DMS53 treated with DMSO at 0.1 percent for 48 hours (cell line): Measurements from ENCODE around the gene EXOC1.
"Not testable (repeated sequence)": the region's sequence is repeated elsewhere in the genome, so short reads cannot be mapped to it uniquely, and the experiment has no call there.

ENCODE experiments used
- DNase-seq: peaks from one replicate; lab custom pipeline; 2025; ENCODE audit not compliant: unreplicated experiment; lab: John Stamatoyannopoulos, UW

The EXOC1 gene, protein sequence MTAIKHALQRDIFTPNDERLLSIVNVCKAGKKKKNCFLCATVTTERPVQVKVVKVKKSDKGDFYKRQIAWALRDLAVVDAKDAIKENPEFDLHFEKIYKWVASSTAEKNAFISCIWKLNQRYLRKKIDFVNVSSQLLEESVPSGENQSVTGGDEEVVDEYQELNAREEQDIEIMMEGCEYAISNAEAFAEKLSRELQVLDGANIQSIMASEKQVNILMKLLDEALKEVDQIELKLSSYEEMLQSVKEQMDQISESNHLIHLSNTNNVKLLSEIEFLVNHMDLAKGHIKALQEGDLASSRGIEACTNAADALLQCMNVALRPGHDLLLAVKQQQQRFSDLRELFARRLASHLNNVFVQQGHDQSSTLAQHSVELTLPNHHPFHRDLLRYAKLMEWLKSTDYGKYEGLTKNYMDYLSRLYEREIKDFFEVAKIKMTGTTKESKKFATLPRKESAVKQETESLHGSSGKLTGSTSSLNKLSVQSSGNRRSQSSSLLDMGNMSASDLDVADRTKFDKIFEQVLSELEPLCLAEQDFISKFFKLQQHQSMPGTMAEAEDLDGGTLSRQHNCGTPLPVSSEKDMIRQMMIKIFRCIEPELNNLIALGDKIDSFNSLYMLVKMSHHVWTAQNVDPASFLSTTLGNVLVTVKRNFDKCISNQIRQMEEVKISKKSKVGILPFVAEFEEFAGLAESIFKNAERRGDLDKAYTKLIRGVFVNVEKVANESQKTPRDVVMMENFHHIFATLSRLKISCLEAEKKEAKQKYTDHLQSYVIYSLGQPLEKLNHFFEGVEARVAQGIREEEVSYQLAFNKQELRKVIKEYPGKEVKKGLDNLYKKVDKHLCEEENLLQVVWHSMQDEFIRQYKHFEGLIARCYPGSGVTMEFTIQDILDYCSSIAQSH

DNA sequence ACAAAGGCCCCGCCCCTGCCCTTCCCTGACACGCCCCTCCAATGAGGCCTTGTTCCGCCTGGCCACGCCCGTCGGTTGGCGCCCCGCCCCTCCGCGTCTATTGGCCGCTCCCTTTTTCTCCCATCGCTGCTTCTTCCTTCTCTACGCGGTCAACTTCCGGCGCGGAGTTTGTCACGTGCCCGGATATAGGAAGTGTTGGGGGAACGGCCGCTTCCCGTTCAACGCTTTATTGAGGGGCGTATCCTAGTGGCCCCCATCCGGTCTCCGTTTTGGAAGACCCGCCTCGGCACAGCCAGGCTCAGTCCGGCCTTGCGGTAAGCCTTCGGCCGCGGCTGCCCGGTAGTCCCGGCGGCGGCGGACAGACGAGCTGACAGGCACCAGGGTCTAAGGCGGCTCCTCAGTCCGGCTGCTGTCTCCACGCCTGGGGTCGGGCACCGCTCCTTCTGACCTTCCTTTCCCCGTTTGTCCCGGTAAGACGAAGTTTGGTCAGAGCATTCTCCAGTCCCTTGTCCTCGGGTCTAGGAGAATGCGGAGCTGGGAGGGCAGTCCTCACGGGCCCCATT, at the start of gene EXOC1:
Gene EXOC1 (plus strand): TSS at position 165 of the 563 bp plus-strand sequence. CDS start 4,676 bp downstream, outside the sequence.
- peak; percentile 84 for DNase-seq

DNA sequence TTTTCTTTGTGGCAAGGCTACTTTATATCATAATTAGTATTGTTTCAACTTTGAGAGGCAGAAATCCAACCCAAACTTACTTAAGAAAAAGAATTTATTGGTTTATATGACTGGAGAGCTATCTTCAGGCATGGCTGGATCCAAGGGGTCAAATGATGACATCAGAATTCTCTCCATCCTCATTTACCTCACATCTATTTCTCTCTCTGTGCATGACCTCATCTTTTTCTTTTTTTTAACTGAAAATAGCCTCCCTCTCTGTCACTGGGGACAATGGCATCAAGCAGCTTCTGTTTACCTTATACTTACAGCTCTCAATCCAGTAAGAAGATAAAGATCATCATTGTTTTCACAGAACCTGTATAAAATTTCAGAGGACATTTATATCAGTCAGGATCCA, 45.9 kb upstream of the EXOC1 start:
- peak; percentile 25 for DNase-seq

DNA sequence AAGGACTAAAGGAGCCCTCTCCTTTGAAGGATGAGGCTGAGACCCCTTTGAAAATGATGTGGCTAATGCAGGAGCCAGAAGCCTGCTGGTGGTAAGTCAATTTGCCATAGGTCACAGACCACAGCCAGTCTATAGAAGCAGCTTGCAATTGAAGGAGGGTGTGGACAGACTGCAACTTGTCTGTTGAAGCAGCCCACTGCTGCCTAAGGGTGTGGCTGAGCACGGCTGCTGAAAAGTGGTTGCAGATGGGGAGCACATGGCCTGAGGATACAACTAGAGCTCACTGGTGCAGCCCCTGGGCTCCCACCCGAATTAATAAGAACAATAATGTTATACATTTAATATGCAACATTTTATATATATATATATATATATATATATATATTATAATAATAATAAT, 45.3 kb upstream of the EXOC1 start:
- no peak for DNase-seq

DNA sequence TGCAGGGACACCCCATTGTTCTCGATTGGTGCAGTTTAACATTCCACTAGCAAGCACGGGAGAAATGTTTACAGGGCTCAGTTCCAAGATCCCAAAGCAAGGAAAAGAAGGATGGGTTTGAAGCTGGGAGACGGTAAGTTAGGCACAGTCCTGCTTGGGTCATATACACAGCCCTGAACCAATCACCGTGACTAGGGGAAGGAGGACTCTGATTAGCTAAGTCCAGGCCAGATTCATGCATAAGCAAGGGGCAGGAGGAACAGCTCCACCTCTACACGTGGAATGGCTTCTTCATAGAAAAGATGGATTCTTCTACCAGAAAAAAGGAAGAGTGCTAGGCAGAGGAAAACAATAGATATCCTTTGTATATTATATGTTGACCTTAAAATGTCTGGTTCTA, 44.8 kb upstream of the EXOC1 start:
- DNase-seq, result no peak

DNA sequence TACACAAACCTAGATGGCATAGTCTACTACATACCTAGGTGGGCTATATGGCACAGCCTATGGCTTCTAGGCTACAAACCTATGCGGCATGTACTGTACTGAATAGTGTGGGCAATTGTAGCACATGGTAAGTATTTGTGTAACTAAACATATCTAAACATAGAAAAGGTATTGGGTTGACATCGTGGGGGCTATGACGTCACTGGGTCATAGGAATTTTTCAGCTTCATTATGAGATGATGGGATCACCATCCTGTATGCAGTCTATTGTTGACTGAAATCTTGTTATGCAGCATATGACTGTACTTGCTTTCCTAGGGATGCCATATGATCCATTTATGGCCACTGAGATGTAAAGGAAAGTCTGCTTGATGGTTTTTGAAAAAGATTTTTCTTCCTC, 35.8 kb upstream of the EXOC1 start:
- no peak for DNase-seq

DNA sequence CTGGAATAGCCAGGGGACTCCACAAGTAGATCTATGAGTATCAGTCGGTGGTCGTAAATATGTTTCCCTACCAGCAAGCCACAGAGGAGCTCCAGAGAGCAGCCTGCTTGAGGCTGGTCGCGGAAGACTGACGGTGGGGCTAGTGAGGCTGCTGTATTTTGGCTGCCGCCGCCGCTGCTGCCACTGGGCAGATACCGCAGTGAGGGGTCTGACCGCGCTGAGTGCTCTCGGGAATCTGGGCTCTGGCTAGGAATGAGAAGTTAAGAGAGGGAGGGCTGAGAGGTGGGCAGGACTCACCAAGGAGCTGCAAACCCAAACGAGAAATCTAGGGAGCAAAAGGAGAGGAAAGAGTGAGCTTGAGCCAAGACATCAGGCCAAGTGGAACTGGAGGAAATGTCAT, 33.8 kb upstream of the EXOC1 start, which contains the start of gene EXOC1L:
Gene EXOC1L (plus strand): TSS at position 157 of the 400 bp plus-strand sequence. CDS start 237 bp downstream, at position 394.
- no peak for DNase-seq

DNA sequence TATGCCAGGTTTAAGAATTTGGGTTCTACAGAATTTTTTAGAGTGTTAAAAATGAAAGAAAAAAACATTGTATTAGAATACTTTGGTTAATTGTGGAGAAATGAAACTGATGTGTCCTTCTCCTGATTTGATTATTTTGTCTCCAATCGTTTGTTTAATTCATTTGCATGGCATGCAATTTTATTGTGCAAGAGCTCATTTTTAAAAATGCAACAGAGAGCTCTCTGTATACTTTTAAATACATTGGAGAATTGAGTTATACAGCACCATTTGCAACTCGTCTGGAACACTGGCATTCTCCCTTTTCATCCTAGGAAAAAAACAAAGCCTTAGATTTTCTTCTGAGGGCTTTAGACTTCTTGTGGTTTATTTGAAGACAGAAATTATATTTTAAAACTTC, 33.2 kb upstream of the EXOC1 start:
- no peak for DNase-seq

DNA sequence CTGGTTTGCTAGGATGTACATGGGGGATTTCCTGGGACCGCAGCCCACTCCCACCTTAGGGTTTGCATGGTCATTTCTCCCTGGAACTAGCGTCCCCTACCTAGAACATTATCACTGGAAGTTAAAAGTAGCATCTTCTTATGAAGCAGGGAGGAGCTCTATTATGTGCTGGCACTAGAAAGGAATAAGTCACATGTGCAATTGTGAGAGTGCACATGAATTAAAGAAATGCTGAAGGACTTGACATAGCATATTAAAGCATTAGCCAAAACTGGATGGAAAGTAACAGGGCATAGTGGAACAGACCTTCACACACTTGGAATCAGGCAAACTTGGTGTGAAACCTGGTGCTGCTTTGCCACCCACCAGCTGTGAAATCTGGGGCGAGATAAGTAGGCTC, 31.1 kb upstream of the EXOC1 start:
- DNase-seq, result no peak

DNA sequence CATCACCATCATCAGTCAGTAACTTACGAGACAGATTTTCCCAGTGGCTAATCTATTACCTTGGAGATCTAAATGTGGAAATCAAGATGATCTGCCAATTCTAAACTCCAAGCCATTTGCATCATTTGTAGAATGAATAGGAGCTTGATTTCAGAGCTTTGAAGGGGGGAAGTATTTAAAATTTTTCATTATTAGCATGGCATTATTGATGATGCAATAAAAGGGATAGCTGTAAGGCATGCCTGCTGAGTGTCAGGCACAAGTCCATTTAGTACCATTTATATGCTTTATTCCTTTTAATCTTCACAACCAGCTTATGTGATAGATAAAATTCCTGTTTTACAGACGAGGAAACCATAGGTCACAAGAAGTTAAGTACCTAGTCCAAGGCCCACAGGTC, 28.6 kb upstream of the EXOC1 start:
- DNase-seq, result no peak

DNA sequence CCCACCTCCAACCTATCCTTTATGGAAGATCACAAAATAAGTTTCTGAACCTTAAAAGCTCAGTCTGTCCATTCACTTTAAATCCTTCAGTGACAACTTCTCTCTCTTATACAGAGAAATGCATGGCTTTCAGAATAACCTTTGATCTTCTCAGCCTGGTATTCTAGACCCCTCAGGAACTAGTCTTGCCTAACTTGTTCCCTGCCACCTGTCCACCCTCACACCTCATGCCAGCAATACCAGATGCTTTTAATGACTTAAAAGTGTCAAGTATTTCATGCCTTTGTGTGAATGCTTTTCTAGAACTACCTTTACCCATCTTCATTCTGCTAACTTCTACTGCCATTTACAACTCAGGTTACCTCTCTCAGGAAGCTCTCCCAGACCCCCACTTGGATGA, 26.5 kb upstream of the EXOC1 start:
- DNase-seq, result no peak

DNA sequence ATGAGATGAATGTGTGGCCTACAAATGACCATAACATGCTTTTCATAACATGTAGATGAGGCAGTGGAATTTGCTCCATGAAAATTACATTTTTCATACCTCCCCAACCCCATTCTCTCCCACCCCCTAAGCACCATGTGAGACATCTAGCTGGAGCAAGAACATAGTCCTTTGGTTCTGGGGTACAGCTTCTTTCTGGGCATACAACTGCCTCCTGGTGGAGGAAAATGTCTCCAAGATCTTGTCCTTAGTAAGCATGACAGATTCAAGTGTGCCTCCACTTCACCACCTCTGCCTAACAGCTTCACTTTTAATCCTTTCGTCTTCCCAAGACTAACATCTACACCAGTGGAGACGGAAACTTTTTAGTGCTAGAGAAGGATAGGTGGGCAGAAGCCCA, 25.9 kb upstream of the EXOC1 start:
- no peak for DNase-seq

DNA sequence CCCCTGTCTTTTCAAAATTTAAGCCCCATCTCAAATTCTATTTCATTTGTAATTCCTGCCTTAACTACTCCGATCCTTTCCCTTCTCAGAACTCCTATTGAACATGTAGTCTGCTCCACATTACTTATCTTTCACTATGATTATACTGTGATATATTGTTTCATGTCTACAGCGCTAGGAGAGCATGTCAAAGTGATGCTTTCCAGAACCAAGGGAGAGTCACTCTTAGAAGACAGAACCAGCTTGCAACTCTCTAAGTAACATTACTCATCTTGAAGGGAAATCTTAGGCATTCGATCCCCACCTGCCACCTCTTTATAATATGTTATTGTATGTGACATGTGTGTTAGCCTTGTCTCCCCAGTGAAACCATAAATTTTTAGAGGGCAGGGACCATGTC, 23.4 kb upstream of the EXOC1 start:
- DNase-seq, result no peak

DNA sequence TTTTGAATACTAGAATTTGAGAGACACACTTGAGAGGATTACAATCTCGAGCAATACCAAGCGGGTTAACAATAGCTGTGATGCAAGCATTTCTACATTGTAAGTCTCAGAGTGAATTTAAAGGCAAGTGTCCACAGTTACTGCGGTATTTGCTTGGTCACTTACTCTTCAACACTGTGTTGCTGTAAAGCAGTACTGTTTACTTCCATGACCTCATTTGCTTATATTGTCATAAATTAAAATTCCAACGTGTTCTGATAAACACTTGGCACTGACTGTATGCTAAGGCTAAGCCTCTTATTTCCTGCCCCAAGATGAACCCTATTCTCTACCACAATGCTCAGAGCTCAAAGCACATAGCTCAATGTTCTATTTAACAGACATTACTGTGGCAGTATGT, 22.7 kb upstream of the EXOC1 start:
- DNase-seq, result no peak

DNA sequence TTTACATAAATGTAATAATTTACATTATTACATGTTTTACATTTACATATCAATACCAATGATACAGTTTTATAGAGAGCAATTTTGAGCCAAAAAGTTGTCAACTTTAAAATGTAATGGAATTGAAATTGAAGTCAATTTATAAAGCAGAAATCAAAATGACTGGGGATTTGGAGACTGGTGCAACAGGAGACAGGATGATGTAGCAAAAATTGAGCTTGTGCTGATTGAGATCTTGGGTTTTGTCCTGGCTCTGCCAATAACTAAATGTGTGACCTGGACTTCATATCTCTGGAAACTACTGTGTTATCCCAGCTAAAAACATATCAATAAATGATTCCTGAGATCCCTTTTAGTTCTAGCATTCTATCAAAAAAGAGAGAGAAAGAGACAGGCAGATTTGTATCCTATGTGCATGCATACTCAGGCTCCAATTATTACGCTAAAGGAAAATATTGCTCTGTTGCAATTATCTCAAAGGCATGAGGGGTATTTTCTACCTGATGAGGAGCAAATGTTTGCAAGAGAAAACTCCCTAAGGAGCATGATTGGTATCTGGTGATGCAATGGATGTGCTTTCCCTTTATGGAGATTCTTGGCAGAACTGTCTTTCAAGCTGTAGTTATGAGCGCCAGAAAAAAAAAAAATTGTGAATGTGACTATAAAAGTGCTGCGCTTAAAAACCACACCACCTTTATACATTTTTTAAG, 19.2 kb upstream of the EXOC1 start:
- no peak for DNase-seq

DNA sequence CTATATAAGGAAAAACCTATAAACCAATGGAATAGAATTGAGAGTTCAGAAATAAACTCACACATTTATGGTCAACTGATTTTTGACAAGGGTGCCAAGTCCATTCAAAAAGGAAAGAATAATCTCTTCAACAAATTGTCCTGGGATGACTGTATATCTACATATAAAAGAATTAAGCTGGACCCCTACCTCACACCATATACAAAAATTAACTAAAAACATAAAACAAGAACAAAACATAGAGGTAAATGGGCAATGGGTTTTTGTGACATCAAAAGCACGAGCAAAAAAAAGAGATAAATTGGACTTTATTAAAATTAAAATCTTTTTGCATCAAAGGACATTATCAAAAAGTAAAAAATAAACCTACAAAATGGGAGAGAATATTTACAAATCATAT, 15.5 kb upstream of the EXOC1 start:
- no peak for DNase-seq

DNA sequence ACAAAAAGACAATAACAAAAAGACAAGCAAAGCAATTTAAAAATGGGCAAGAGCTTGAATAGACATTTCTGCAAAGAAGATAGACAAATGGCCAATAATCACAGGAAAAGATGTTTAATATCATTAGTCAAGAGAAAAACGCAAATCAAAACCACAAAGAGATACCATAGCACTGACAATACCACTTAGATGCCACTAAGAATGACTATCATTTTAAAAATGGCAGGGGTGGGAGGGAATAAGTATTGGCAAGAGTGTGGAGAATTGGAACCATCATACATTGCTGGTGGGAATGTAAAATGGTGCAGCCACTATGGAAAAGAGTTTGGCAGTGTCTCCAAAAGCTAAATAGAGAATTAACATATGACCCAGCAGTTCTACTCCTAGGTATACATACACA, 15.1 kb upstream of the EXOC1 start:
- no peak for DNase-seq

DNA sequence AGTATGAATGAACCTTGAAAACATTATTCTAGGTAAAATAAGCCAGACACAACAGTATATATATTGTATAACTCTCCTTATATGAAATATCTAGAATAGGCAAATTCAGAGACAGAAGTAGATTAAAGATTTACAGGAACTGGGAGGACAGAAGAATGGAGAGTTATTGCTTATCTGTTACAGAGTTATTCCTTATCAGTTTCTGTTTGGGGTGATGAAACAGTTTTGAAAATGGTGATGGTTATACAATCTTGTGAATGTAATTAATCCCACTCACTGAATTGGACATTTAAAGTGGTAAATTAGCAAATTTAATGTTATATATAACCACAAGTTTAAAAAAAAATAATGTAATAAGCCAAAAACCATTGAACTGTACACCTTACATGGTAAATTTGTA, 14.5 kb upstream of the EXOC1 start:
- DNase-seq, result no peak

DNA sequence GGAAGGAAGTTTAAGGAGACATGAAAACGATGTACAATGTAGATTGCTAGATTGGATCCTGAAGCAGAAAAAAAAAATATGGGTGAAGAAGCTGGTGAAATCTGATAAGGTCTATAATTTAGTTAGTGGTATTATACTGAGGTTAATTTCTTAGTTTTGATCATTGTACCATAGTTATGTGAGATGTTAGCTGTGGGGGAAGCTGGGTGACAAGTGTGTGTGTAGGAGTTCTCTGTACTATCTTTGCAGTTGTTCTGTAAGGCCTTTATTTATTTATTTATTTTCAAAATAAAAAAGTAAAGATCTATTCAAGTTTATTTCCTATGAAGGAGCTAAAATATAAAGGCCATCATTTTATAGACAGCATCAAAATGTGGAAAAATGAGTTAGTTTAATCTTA, 12.5 kb upstream of the EXOC1 start:
- DNase-seq, result no peak

DNA sequence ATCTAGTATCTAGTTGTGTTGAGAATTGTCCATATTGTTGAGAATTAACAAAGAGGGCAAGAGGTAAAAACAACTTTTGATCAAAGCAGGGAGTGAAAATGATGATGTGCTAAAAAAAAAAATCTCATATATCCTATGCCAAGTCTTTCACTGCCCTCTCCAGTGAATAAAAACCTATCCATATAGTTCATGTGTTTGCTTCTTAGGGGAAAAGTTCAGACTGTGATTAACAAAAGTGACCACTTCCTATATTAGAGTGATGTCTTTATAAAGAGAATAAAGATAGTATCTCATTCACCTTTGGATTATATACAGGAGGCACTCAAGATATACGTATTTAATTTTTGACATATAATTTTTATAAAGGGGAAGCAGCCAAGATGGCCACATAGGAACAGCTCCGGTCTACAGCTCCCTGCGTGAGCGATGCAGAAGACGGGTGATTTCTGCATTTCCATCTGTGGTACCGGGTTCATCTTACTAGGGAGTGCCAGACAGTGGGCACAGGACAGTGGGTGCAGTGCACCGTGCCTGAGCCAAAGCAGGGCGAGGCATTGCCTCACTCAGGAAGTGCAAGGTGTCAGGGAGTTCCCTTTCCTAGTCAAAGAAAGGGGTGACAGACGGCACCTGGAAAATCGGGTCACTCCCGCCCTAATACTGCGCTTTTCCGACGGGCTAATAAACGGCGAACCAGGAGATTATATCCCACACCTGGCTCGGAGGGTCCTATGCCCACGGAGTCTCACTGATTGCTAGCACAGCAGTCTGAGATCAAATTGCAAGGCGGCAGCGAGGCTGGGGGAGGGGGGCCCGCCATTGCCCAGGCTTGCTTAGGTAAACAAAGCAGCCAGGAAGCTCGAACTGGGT, 11.8 kb upstream of the EXOC1 start:
- DNase-seq, result not testable (repeated sequence)

DNA sequence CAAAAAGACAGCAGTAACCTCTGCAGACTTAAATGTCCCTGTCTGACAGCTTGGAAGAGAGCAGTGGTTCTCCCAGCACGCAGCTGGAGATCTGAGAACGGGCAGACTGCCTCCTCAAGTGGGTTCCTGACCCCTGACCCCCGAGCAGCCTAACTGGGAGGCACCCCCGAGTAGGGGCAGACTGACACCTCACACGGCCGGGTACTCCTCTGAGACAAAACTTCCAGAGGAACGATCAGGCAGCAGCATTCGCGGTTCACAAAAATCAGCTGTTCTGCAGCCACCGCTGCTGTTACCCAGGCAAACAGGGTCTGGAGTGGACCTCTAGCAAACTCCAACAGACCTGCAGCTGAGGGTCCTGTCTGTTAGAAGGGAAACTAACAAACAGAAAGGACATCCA, 11.1 kb upstream of the EXOC1 start:
- not testable (repeated sequence) for DNase-seq
